Midbrain (tissue), 1 donor: ENCODE results near the gene TBC1D1.

ENCODE experiments used
- DNase-seq: peaks from one replicate; lab custom pipeline; 2025; lab: John Stamatoyannopoulos, UW

Gene TBC1D1

GRCh38 chr4:38078590-38079421 lies 187.9 kb downstream of the TBC1D1 start:
- peak; percentile 29 for DNase-seq

DNA sequence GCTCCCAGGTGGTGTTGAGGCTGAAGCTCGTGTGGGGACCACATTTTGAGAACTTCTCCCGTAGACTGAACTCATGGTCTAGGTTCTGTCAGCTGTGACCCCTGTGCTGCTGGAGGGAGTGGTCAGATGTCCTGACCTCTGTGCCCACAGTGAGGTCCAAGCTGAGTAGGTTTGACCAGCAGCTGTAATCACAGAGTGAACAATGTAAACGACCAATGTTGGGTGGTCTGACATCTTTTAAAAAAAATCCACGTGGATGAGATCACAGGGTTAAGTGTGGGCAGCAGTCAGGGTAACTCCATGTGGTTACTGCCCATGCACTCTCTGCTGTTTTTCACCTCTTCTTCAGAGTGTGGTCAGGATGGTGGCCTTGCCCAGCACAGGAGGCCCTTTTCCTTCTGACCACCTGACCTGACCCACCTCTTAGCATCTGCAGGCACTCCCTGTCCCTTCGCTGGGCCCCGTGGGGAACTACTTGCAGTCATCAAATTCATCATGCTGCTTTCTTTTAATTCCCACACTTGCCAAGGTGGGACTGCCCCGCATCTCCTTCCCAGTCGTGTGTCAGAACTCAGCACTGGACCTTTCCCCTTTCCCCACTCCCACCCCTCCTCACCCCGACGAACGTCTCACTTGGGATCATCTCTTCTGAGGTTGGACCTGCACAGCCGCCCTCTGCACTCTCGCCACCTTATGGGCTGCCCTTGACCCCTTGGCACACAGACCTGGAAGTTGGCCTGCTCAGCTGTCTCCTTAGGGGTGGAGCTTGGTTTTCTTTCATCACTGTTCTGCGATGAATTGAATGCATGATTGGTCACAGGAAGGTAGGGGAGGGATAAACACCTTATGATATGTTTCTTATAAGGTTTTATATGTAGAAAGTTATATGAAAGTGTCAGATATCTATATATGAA lies 189.4 kb downstream of the TBC1D1 start:
- no peak for DNase-seq

DNA sequence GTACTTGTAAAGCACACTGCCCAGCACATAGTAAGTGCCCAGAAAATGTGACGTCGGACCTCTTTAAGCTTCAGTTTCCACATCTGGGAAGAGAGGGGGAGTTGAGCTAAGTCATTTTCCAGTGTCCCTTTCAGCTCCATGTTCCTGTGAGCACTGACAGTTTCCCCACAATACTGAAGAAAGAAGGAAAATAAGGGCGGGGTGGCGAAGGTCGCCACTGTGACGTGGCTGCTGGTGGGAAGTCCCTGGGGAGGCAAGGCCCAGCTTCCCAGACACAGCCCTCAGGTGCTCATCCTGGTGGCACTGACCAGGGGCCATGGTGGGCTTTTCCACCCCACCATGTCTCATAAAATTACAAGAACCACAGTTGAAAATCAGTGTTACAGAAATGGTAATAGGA lies 191.1 kb downstream of the TBC1D1 start:
- no peak for DNase-seq

DNA sequence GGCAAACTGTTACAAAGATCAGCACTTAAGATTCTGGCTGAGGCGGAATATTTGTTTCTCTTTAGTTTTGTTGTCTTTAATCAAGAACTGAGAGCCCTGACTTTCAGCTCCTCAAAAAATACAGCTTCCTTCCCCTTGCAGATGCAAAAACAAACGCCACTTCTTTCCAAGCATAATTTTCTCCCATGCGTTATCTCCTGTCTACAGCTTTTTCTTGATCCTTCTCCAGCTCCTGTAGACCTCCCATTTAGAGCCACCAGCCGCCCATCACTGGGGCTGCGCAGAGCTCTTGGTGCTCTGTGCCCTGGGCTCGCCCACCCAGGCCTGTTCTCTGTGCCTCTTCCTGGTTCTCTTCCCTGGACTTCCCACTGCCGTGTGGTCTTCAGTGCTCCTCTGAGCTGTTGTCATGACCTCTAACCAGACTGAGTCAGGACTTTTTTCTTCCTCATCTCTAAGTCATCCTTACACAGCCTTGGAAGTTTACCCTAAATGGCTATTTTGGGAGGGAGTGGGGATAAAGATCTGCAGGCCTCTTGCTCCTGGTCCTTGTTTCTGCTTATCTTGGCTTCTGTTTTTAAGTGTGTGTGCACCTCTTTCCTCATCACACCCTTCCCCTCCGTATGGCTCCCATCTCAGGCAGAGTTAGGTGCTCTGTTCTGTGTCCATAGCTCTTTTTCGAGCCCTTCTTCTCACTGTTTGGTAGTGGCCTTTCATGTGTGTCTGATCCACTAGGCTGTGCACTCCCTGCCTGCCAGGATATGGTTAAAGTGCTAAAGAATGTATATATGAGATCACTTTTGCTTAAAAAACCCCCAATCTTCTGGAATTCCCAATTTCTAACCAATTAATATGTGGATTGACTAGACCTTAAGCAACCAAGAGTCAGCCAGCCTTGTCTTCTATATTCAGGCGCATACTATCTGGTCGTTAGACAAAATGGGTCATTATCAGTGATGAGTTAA lies 191.8 kb downstream of the TBC1D1 start:
- DNase-seq = no peak

DNA sequence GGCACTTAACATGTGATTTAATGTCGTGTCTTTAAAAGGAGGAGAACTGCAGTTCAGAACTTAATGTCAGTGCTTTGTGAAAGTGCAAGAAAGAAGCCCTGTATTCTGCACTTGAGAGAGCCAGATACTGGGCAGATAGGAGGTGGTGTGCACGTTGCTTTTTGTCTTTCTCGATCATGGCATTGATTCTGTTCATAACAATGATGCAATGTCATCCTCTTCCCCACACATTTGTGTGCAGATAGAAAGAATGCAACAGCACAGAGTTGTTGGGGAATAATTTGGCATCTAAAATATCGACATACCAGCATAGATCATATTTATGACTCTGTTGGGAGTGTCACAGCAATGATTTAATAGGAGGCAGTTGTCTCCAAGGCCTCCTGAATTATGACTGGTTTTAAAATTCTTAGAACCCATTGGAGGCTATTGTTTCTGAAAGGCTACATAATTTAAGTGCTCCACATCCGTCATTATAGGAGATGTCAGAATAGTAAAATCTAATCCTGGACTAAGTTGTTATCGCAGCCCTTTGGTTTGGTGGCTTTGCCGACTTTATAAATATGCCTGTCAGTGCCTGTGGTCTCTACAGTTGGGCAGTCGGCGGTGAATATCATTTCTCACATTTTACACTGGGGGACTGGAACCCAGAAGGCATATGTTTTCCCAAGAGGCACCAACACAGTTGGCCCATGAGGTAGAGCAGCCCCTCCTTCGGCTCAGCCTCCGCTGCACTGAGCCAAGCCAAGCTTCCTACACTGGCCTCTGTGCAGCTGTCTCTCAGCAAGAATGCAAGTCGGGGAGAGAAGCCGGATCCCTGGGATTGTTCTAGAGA lies 194.2 kb downstream of the TBC1D1 start:
- no peak for DNase-seq

- DNase-seq = no peak
These were observed 194.9 kb downstream of the TBC1D1 start for GRCh38 chr4:38085751-38086150.

- DNase-seq = no peak
These were observed 195.4 kb downstream of the TBC1D1 start for GRCh38 chr4:38086151-38086848.

DNA sequence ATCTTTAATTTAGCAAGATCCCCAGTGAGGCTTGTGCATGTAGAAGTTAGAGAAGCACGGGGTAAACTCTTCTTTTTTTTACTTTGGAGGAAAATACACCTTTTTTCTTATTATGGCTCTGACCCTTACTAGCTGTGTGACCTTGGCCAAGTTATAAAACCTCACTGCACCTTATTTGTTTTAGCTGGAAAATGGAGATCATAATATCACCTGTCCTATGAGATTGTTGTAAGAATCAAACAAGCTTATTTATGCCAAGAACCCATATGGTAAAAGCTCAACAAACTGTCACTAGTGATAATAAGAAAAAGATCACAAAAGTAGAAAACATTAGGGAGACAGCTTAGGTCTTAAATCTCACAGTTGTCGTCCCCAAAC lies 196.0 kb downstream of the TBC1D1 start:
- no peak for DNase-seq

DNA sequence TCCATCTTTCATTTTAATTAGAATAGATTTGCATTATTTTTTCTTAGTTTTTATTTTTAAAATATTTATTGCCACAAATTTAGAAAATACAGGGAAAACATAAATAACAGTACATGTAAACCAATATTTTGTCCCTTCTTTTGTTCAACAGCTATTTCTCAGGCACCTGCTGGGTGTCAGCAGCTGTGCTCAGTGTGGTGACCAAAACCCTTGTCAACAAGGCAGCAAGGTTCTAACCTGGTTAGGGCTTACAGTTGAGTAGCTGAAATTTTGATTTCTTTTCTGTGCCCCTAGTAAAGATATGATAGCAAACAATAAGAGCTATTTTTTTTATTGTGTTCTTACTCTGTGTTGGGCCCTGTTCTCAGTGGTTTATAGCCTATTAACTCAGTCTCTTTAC lies 197.4 kb downstream of the TBC1D1 start:
- no peak for DNase-seq

GRCh38 chr4:38089961-38090360 lies 199.1 kb downstream of the TBC1D1 start:
- DNase-seq = no peak

GRCh38 chr4:38090455-38091246 lies 199.8 kb downstream of the TBC1D1 start:
- no peak for DNase-seq

GRCh38 chr4:38091636-38092035 lies 200.8 kb downstream of the TBC1D1 start:
- DNase-seq = no peak

- DNase-seq = no peak
These were observed 201.8 kb downstream of the TBC1D1 start for GRCh38 chr4:38092701-38093100.

- DNase-seq = no peak
These were observed 203.5 kb downstream of the TBC1D1 start for GRCh38 chr4:38094419-38094818.

DNA sequence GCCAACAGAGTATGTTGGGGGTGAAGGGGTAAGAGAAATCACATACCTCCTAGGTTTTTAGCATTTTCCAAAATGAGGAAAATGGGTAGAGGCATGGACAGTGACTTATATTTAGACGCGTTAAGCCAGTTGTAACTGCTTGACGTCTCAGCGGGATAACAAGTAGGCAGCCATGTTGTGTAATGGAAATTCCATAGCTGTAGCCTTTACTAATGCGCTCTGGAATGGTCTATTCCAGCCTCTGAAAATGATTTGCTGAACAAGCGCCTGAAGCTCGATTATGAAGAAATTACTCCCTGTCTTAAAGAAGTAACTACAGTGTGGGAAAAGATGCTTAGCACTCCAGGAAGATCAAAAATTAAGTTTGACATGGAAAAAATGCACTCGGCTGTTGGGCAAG lies 204.8 kb downstream of the TBC1D1 start:
- DNase-seq = no peak

DNA sequence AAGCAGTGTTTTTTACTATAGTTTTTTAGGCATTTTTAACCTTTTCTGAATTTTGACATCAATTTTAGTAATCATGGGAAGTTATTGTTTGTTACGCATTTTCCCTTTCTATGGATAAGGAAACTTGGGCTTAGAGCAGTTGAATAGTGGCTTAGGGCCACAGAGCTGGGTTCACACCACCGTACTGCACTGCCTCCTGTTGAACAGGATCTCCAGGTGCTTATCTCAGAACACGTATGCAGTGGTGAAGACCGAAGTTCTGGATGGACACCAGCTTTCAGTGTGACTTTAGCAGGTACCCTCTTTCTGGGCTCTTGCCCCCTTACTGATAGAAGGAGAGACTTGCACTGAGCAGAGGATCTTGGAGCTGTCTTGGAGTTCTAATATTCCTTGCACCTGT lies 206.9 kb downstream of the TBC1D1 start:
- DNase-seq = no peak

GRCh38 chr4:38099020-38099600 lies 208.2 kb downstream of the TBC1D1 start:
- DNase-seq = no peak

DNA sequence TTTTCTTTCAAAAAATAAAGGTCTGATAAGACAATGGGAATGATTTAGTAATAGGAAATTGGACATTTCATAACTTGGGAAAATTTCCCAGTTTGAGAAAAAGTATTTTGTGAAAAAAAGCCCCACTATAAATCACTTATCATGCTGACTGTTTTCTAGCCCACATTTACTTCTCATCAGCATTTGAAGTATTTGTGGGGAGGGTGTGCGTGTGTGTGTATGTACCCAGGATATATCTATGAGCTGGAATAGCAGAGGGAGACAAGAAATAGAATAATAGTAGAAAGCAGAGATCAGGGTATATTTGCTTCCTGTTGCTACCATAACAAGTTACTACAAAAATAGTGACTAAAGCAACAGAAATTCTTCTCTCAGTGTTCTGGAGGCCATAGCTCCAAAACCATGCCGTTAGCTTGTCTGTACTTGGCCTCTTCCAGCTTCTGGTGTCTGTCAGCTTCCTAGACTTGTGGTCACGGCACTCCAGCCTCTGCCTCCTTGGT lies 209.1 kb downstream of the TBC1D1 start:
- DNase-seq = no peak
